ENCODE data around the gene USP54.

Gene USP54

GRCh38 chr10:73519336-73519735 is 71.8 kb downstream of the USP54 start:
- no peak for DNase-seq (ENCODE audit: low read depth)

GRCh38 chr10:73517166-73517888 is 73.8 kb downstream of the USP54 start:
- DNase-seq (ENCODE audit: low read depth), result no peak

- DNase-seq (ENCODE audit: low read depth), result no peak
Observed at GRCh38 chr10:73512207-73512743, 78.9 kb downstream of the USP54 start.

DNA sequence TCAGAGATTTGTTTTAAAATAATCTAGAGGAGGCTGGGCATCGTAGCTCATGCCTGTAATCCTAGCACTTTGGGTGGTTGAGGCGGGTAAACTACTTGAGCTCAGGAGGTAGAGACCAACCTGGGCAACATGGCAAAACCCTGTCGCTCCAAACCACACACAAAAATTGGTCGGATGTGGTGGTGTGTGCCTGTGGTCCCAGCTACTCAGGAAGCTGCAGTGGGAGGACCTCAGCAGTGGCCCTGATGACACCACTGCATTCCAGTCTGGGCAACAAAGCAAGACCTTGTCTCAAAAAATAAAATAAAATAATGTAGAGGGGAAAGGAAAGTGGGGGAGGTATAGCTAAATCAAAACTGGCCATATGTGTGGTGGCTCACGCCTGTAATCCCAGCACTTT is 81.4 kb downstream of the USP54 start:
- no peak for DNase-seq (ENCODE audit: low read depth)

DNA sequence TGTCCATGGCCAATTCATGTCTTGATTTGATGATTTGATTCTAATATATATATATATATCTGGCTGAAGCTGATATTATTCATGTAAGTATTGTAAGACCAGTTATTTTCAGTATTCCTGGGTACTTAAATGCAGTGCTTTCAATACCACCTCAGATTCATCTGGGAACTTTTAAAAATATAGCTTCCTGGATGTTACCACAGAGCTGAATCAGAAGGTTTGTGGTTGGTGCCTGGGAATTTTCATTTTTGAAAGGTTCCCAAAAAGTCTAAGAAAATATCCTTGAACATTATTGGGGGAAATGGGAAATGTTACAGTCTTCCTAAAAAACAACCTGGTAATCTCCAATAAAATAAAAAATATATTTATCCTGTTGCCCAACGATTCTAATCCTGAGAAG is 84.7 kb downstream of the USP54 start:
- peak; percentile 57 for DNase-seq (ENCODE audit: low read depth)

DNA sequence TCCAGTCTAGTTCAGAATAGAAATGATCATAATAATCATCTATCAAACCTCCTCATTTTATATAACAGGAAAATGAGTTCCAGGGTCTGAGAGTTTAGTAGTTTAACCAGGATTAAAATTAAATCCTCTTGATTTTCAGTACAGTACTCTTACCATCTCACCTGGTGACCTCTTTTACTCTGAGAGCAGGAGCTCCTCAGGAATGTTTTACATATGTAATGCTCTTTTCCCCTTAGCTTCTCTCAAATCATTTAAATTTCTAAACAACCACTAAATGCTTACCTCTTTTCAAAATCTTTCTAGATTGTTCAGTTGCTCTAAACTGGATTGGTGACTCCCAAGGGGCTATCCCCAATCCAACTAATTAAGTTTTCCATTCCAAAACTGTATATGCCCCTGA is 85.1 kb downstream of the USP54 start:
- no peak for DNase-seq (ENCODE audit: low read depth)

- DNase-seq (ENCODE audit: low read depth), result no peak
Observed at GRCh38 chr10:73503037-73503436, 88.1 kb downstream of the USP54 start.

DNA sequence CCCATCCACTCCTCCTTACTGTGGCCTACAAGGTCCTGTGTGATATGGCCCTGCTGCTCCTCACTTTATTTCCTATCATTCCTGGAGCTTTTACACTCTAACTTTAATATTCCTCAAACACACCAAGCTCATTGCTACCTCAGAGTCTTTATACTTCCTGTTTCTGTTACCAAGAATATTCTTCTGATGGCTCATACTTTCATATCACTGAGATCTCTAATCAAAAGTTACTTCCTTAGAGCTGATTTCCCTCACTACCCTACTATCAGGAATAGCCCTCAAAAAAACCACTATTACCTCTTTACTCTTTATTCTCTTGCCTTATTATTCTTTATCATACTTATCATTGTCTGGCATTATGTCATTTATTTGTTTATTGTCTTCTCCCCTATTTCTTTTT is 89.5 kb downstream of the USP54 start:
- no peak for DNase-seq (ENCODE audit: low read depth)

GRCh38 chr10:73497623-73498022 is 93.5 kb downstream of the USP54 start:
- no peak for DNase-seq (ENCODE audit: low read depth)

- DNase-seq (ENCODE audit: low read depth), result peak; percentile 93
Observed at GRCh38 chr10:73495884-73496674, 95.1 kb downstream of the USP54 start, which contains the start of gene PPP3CB. Gene PPP3CB, minus strand, starts transcription at chr10:73496024. Its CDS starts 135 bp downstream, at chr10:73495889.

GRCh38 chr10:73495226-73495883 is 95.8 kb downstream of the USP54 start:
- DNase-seq (ENCODE audit: low read depth), result peak; percentile 47

- no peak for DNase-seq (ENCODE audit: low read depth)
Observed at GRCh38 chr10:73494877-73495225, 96.3 kb downstream of the USP54 start.

- no peak for DNase-seq (ENCODE audit: low read depth)
Observed at GRCh38 chr10:73494213-73494612, 96.9 kb downstream of the USP54 start.

DNA sequence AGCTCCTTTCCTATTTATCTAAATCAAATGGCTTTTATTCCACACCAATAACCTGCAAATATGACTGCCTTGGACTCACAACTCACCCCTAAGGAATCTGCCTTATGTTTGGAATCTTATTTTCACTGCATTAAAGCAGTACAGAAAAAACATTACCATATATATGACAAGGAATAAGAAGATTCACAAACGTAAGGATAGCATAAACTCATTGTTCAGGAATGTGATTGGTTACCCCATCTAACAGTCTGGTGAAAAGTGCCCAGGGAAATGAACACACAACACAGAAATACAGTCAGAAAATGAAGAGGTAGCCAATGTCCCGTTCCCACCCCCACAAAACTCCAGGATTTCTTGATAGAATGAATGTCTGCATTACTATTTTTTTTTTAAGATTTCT is 97.4 kb downstream of the USP54 start:
- no peak for DNase-seq (ENCODE audit: low read depth)

DNA sequence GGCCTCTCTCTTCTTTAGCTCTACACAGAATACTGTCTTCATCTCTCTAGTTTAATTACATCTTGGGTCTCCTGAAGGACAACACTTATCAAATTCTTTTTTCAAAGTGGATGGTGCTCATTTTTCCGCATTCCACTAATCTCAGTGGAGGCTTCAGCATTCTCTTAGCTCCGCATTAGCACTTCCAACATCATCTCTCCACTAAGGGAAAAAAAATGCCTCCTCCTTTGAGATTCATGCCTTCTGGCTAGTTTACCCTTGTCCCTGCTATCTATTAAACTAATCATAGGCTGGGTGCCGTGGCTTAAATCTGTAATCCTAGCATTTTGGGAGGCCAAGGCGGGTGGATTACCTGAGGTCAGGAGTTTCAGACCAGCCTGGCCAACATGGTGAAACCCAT is 104.5 kb downstream of the USP54 start:
- DNase-seq (ENCODE audit: low read depth), result no peak

- DNase-seq (ENCODE audit: low read depth), result no peak
Observed at GRCh38 chr10:73485320-73485719, 105.8 kb downstream of the USP54 start.

DNA sequence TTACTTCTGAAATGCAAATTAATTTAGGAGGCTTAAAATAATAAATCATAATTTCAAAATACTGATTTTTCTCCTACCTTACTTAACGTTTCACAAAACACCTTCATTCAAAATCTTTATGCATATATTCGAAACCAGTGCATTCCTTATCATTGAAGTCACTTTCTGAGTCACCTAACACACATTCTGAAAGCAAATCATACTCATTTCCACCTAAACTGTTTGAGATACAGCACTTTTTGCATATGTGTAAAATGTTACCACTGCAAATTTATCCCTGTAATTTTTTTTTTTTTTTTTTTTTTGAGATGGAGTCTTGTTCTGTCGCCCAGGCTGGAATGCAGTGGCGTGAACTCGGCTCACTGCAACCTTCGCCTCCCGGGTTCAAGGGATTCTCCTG is 111.0 kb downstream of the USP54 start:
- no peak for DNase-seq (ENCODE audit: low read depth)

DNA sequence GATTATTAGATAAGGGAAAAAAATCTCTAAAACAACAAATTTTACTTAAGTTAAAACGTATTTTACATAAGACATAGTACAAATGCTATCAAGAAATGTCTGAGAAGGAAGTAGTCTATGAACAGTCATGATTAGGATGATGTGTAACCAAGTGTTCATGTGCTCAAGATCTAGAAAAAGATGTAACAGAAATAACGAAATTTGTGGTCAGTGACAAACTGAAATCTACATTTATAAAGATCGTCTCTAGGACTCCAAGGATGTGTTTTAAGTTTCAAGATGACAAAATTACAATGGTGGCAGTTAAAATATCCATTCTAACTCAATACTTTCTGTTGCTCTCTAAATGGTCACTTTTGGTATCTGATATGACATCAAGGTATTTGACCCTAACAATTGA is 112.5 kb downstream of the USP54 start:
- no peak for DNase-seq (ENCODE audit: low read depth)

DNA sequence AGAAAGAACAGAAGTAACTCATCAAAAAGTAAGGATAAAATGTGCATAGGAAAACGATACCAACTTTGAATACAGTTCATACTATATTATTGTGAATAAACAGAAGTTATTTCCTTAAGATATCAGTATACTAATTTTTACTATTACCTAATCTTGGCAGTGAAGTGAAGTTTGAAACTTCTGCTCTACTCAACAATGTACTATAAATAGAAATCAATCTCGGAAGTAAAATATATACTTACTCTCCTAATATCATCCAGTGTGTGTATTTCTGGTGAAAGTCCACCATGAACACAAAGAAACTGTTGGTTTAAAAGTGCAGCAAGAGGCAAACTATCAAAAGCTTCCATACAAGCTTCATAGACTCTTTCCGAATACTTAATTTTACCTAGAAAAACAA is 119.9 kb downstream of the USP54 start:
- no peak for DNase-seq (ENCODE audit: low read depth)

DNA sequence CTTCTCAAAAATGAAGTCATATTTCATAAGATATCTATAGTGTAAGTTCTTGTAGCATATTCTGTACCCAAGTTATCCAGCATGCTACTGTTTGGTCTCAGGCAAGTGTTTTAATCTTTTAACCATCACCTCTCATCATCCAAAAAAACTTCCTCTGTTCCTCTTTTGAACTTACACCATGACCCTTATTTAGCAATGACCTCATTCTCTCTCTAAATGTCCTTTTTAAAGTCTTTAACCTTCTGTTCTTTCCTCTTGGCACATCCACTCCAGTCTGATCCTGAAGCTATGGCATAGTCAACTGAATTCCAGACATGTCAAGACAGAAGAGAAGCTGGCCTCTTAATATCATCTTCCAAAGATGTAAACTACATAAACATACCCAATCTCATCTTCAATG is 121.6 kb downstream of the USP54 start:
- no peak for DNase-seq (ENCODE audit: low read depth)

DNA sequence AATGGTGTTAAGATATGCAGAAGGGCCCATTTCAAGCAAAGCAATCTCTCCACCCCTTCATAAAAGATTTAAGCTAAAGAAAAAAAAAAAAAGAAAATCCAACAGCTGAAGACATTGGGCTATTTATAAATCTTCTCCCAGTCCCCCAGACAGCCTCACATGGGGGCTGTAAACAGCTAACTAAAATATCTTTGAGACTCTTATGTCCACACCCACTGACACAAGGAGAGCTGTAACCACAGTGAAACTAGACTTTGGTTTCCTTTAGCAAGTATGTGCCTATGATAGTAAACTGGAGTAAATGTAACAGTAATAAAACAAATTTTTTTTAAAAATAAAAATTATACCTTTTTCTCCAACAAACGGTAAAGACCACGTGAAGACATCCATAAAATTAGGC is 123.9 kb downstream of the USP54 start:
- no peak for DNase-seq (ENCODE audit: low read depth)

GRCh38 chr10:73465978-73466726 is 125.0 kb downstream of the USP54 start:
- no peak for DNase-seq (ENCODE audit: low read depth)
